Progenitor cell of endocrine pancreas (in vitro differentiated cells): Measurements from ENCODE around the gene FKRP. TPM values are rescaled to one million over a fixed set of nuclear protein-coding genes. Genes with fewer than 3 reads are reported as not detected.

Experiments
- DNase-seq: peaks from one replicate; pipeline ENCODE4 v3.0.0; 2021; ENCODE audit warnings: low spot score; ENCODE audit not compliant: unreplicated experiment
- H3K27ac Mint-ChIP-seq: 2 replicates; pipeline ENCODE4 v1.8.0; 2021; ENCODE audit warnings: mild to moderate bottlenecking, moderate library complexity, mixed read lengths
- H3K27me3 Mint-ChIP-seq: 2 replicates; pipeline ENCODE4 v1.8.0; 2021; ENCODE audit warnings: mixed read lengths
- H3K36me3 Mint-ChIP-seq: 2 replicates; pipeline ENCODE4 v1.8.0; 2022; ENCODE audit warnings: mixed read lengths; ENCODE audit not compliant: insufficient read depth
- H3K4me1 Mint-ChIP-seq: 2 replicates; pipeline ENCODE4 v1.8.0; 2021; ENCODE audit warnings: low read depth, mixed read lengths
- H3K4me3 Mint-ChIP-seq: 2 replicates; pipeline ENCODE4 v1.8.0; 2021; ENCODE audit warnings: low read depth, mild to moderate bottlenecking, moderate library complexity, mixed read lengths
- H3K9me3 Mint-ChIP-seq: 2 replicates; pipeline ENCODE4 v1.8.0; 2021; ENCODE audit warnings: low read depth, mixed read lengths
- CTCF ChIP-seq: fragments of 200-600 bp; sonication (generic); IDR thresholded peaks from one replicate; pipeline ENCODE4 v1.5.0; 2021; ENCODE audit warnings: antibody characterized with exemption, mild to moderate bottlenecking; ENCODE audit not compliant: unreplicated experiment
- total RNA-seq: library from RNA; stranded (reverse); gene quantifications from 2 replicates; pipeline ENCODE4 v1.2.1, GENCODE V29; 2021

Gene FKRP
- total RNA-seq, 1 donor from 2014 or later, result 44.1 TPM

DNA sequence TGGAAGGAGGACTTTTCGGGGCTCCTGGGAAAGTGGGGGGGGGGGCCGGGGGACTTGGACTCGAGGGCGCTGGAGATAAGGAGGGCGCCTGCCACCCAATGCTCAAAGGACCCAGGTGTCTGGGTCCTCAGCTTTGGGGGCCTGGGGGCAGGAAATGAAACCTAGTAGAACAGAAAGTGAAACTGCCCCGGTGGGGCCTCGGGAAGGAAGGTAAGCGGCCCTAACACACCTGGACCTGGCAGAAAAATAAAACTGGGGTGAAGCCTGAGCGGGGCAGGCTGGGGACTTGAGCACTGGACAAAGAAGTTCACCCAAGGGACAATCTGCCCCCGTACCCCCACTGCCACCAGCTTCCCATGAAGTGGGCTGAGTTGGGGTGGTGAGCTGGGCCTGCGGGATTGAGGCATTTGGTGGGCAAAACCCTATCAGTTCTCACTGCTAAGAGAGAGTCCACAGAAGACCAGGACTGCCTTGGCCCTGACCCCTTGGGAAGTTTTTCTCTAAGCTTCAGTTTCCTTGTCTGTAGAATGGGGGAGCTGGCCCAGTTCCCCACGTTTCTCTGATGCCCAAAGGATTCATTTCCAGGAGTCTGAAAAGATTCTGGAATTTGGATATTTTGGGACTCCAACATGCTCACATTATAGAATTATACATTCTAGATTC, 31.3 kb upstream of the FKRP start:
- Mint-ChIP-seq H3K9me3 (no peaks in the 10 kb centered on the region), H3K36me3 (peaks cover 7% of the 10 kb centered on the region), H3K27ac (peak overlapping the region; percentile 74), H3K4me3 (peak overlapping the region; percentile 93), H3K4me1 (peaks cover 15% of the 10 kb centered on the region), H3K27me3 (no peaks in the 10 kb centered on the region)
- no peak for TF ChIP-seq CTCF
- no peak for DNase-seq

DNA sequence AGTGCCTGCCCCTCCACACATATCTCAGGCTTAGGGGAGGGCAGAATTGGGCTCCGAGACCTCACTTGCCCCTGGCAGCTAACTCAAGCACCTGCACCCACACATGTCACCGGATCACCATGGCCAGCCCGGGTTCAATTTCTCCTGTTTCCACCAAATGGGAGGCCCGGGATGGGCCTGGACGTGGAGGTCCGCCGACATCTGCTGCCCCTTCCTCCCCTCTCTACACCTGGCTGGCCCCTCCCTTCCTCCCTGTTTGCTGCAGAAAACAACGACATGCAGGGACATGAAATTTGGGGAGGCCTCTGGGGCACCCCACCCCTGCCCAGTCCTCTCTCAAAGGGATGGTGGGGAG, 30.3 kb upstream of the FKRP start:
- Mint-ChIP-seq H3K9me3 (no peaks in the 10 kb centered on the region), H3K4me1 (peaks cover 15% of the 10 kb centered on the region), H3K27me3 (no peaks in the 10 kb centered on the region), H3K4me3 (peak overlapping the region; percentile 93), H3K27ac (peak overlapping the region; percentile 77), H3K36me3 (peaks cover 4% of the 10 kb centered on the region)
- TF ChIP-seq CTCF, result no peak
- DNase-seq, result no peak

- Mint-ChIP-seq H3K9me3 (no peaks in the 10 kb centered on the region), H3K27ac (peak overlapping the region; percentile 94), H3K4me1 (peaks cover 15% of the 10 kb centered on the region), H3K4me3 (peak overlapping the region; percentile 93), H3K36me3 (peaks cover 2% of the 10 kb centered on the region), H3K27me3 (no peaks in the 10 kb centered on the region)
- peak; percentile 51 for TF ChIP-seq CTCF
- peak; percentile 61 for DNase-seq
These were observed 29.7 kb upstream of the FKRP start for GRCh38 chr19:46715975-46716671.

DNA sequence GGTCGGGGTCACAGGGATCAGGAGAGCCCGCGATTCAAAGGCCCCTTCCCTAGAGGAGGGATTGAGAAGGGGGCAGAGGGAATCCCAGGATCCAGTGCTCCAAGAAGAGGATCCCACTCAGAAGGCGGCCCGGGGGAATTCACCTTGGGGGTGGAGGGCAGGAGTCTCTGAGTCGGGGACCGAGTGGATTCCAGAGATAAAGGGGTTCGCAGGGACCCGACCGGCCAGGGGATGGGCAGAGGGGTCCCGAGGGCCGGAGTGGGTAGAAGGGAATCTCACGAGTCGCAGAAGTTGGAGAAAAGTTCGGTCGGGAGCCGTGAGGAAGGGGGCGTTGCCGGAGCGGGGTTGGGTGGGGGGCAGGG, 29.2 kb upstream of the FKRP start:
- Mint-ChIP-seq H3K36me3 (peaks cover 2% of the 10 kb centered on the region), H3K27ac (peak overlapping the region; percentile 94), H3K4me1 (peaks cover 15% of the 10 kb centered on the region), H3K27me3 (no peaks in the 10 kb centered on the region), H3K4me3 (peak overlapping the region; percentile 93), H3K9me3 (no peaks in the 10 kb centered on the region)
- no peak for TF ChIP-seq CTCF
- DNase-seq, result no peak

GRCh38 chr19:46717034-46717715, 28.7 kb upstream of the FKRP start, which contains the start of gene PRKD2:
Gene PRKD2 (minus strand): TSS chr19:46717114. CDS start chr19:46716370, 744 bp downstream.
- Mint-ChIP-seq H3K4me1 (peaks cover 15% of the 10 kb centered on the region), H3K4me3 (peak within 1 kb of the TSS; percentile 93), H3K27me3 (no peaks in the 10 kb centered on the region), H3K27ac (peak within 1 kb of the TSS; percentile 94), H3K36me3 (peaks cover 4% of the 10 kb centered on the region), H3K9me3 (no peaks in the 10 kb centered on the region)
- no peak for TF ChIP-seq CTCF
- DNase-seq, result peak; percentile 87
